ENCODE results near the gene NAB2. TPM values are rescaled to one million over a fixed set of nuclear protein-coding genes. Genes with fewer than 3 reads are reported as not detected.
A peak's percentile ranks its signal among the peaks of the same experiment; 100 is the strongest.

NAB2 gene
- total RNA-seq, 4 donors from 2014 or later = 7.4 to 17.0 (median 10.3) TPM

DNA sequence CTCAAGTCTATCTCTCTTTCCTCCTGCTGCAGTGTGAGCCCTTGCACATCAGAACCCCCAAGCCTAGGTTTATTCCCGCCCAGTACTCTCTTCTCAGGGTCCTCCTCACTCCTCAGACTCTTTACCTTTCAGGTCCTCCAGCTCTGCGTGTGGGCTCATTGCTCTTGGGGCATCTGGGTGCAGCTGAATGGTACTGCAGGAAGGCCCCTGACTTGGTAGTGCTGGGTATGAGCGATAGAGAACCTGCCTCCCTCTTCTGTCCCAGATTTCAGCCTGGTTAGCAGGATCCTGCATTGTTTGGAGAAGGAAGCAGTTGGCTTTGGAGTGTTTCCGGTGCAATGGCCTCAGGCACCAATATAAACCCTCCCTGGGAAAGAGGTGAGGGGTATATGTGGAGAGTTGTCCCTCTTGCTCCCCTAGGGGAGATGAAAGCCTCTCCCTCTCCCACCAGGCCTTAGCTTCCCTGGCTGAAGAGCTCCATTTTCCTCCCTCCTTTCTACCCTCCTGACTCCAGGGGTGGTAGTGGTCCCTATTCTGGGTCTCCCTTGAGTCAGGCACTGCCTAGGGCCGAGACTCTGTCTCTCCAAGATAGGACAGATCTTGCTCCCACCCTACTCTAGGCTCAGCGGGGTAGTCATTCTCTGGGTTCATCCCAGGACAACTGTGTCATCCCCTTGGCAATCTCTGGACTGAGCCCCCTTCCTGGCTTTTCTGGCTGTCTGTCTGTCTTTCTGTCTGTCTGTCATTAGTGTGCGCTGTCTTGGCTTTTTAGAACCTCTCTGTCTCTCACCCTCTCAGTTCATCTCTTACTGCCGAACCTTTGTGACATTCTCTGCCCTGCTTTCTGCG is 43.2 kb downstream of the NAB2 start:
- H3K4me3 ChIP-seq = peak overlapping the region in 1 of 4 donors; percentile 7
- no peaks in the 10 kb centered on the region for H3K36me3 ChIP-seq
- no peaks in the 10 kb centered on the region for H3K9me3 ChIP-seq
- DNase-seq = no peak
- H3K27me3 ChIP-seq = no peaks in the 10 kb centered on the region
- peaks cover 0 to 77% (median 8%) of the 10 kb centered on the region in 4 donors for H3K4me1 ChIP-seq
- TF ChIP-seq, protein P1, sequence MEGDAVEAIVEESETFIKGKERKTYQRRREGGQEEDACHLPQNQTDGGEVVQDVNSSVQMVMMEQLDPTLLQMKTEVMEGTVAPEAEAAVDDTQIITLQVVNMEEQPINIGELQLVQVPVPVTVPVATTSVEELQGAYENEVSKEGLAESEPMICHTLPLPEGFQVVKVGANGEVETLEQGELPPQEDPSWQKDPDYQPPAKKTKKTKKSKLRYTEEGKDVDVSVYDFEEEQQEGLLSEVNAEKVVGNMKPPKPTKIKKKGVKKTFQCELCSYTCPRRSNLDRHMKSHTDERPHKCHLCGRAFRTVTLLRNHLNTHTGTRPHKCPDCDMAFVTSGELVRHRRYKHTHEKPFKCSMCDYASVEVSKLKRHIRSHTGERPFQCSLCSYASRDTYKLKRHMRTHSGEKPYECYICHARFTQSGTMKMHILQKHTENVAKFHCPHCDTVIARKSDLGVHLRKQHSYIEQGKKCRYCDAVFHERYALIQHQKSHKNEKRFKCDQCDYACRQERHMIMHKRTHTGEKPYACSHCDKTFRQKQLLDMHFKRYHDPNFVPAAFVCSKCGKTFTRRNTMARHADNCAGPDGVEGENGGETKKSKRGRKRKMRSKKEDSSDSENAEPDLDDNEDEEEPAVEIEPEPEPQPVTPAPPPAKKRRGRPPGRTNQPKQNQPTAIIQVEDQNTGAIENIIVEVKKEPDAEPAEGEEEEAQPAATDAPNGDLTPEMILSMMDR (IDR thresholded peaks at IDR 0.05) = no peak
- no peak for TF ChIP-seq POLR2A (IDR thresholded peaks at IDR 0.05)
- H3K27ac ChIP-seq = peak overlapping the region; percentile 12 to 96 (median 52)

DNA sequence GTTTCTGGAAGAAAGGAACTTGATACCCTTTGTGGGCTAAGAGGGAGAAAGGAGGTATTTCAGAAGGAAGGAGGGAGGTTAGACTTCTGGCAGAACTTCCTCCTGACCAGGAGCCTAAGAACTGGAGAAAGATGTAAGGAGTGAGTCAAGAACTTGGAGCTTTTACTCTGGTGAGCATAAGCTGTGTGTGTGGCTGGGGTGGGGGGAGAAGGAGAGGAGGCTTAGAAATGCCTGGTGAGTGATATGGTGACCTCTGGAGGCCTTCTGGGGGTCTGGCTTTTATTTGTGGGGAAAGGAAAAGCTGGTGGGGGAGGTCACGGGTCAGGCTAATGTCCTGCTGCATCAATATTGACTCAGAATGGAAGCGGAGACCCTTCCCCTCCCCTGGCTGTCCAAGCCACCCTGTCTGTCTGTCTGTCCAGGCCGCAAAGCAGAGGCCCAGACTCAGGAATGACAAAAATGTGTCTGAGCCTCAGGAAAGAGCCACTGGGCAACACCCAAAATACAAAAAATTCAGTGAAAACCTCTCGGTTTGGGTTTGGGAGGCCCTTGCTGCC is 44.2 kb downstream of the NAB2 start:
- DNase-seq = no peak
- no peak for TF ChIP-seq POLR2A (IDR thresholded peaks at IDR 0.05)
- TF ChIP-seq, protein P1 (IDR thresholded peaks at IDR 0.05) = no peak
- H3K4me3 ChIP-seq = no peak overlapping the region
- no peaks in the 10 kb centered on the region for H3K27me3 ChIP-seq
- no peaks in the 10 kb centered on the region for H3K36me3 ChIP-seq
- no peaks in the 10 kb centered on the region for H3K9me3 ChIP-seq
- H3K27ac ChIP-seq = peak overlapping the region; percentile 12 to 96 (median 52)
- peaks cover 6 to 84% (median 8%) of the 10 kb centered on the region in 4 donors for H3K4me1 ChIP-seq

DNA sequence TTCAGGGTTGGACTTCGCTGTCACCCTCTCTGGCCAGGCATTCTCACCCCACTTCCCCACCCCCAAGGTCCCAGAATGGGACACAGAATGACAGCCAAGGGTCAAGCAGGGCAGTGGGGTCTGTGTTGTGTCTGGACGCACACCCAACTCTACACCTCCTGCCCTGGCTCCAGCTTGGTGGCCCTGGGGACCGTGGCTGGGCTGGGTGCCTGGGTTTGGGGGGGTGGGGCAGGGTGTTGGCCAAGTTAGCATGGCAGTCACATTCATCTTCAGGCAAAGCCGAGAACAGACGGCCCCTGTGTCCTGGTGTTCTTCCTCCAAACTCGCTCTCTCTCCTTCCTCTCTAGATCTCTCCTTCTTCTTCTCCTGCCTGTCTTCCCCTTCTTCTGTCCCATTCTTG is 45.0 kb downstream of the NAB2 start:
- TF ChIP-seq, protein P1 (IDR thresholded peaks at IDR 0.05) = no peak
- TF ChIP-seq POLR2A (IDR thresholded peaks at IDR 0.05) = no peak
- H3K4me1 ChIP-seq = peaks cover 2 to 92% (median 11%) of the 10 kb centered on the region in 4 donors
- H3K9me3 ChIP-seq = no peaks in the 10 kb centered on the region
- H3K27ac ChIP-seq = peak overlapping the region in 3 of 4 donors; percentile 54 to 96 (median 62)
- H3K27me3 ChIP-seq = no peaks in the 10 kb centered on the region
- H3K36me3 ChIP-seq = peaks cover 0 to under 1% (median 0%) of the 10 kb centered on the region in 3 donors
- no peak overlapping the region for H3K4me3 ChIP-seq
- no peak for DNase-seq

DNA sequence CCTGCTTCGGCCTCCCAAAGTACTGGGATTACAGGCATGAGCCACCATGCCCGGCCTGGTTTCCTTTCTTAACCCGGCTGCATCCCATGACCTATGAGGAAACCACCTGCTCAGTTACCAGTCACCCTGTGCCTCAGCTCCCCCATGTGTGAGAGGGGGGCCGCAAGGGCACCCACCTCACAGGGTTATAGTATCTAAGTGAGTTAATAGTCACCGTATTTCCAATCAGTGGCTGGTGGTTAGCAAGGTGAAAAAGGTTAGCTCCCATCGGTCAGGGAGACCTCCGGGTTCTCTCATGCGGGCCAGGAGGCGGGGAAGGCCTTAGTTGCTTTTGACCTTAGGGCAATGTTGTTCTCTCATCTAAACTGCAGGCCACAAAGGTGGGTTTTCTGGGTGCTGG is 46.0 kb downstream of the NAB2 start:
- H3K4me1 ChIP-seq = peaks cover 0 to 95% (median 11%) of the 10 kb centered on the region in 4 donors
- no peaks in the 10 kb centered on the region for H3K9me3 ChIP-seq
- peak overlapping the region; percentile 51 to 96 (median 71) for H3K27ac ChIP-seq
- no peak for TF ChIP-seq POLR2A (IDR thresholded peaks at IDR 0.05)
- TF ChIP-seq, protein P1 (IDR thresholded peaks at IDR 0.05) = no peak
- DNase-seq = no peak
- H3K36me3 ChIP-seq = peaks cover 0 to 11% (median 0%) of the 10 kb centered on the region in 3 donors
- peak overlapping the region in 1 of 4 donors; percentile 10 for H3K4me3 ChIP-seq
- H3K27me3 ChIP-seq = no peaks in the 10 kb centered on the region

DNA sequence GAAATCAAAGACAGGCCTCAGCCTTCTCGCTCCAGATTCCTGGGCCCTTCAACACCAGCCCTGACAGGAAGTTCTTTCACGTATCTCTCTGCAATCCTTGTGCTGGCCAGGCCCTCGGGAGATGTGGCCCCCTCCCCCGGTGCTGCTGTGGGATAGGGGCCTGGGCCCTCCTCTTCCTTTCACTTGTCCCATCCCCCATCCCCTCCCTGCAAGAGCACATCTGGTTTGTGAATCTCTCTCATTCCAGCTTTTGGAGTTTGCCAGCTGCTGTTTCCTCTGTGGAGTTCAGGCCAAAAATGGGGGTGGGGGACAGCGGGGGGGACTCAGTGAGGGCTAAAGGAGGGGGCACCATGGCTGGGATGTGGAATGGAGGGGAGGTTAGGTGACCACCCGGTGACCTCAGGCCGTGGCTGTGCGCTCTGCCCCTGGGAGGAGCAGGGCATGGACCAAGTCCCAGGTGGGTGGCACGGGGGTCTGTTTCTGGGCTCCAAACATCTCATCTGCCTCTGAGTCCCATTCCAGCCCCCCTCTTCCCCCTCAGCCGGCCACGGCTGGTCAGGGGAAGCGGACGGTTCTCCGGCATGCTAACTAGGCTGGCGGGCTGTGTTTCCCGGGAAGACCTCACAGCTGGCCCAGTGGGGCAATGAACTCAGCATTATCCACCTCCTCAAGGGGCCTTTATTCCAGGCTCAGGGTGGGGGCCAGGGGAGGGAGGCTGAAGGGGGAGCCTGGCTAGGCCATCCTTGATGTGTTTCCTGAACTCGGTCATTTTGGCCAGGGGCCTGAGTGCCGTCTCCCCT is 46.8 kb downstream of the NAB2 start:
- peak overlapping the region in 2 of 4 donors; percentile 10 to 15 for H3K4me3 ChIP-seq

More for the DNA sequence above, 46.8 kb downstream of the NAB2 start:
- TF ChIP-seq, protein P1 (IDR thresholded peaks at IDR 0.05) = no peak
- no peak for TF ChIP-seq POLR2A (IDR thresholded peaks at IDR 0.05)
- Histone ChIP-seq H3K4me1 (peaks cover 0 to 89% (median 11%) of the 10 kb centered on the region in 4 donors), H3K36me3 (peaks cover 0 to 19% (median 0%) of the 10 kb centered on the region in 3 donors), H3K27ac (peak overlapping the region; percentile 51 to 96 (median 71)), H3K27me3 (no peaks in the 10 kb centered on the region), H3K9me3 (no peaks in the 10 kb centered on the region)
- no peak for DNase-seq
